ENCODE measurements around the gene PLOD3. TPM values are rescaled to one million over a fixed set of nuclear protein-coding genes. Genes with fewer than 3 reads are reported as not detected.

The PLOD3 gene
- total and polyA plus RNA-seq, 2 donors (not counting 1 experiment from before 2014, with no cell fraction given), result 40.1 to 47.5 TPM

DNA sequence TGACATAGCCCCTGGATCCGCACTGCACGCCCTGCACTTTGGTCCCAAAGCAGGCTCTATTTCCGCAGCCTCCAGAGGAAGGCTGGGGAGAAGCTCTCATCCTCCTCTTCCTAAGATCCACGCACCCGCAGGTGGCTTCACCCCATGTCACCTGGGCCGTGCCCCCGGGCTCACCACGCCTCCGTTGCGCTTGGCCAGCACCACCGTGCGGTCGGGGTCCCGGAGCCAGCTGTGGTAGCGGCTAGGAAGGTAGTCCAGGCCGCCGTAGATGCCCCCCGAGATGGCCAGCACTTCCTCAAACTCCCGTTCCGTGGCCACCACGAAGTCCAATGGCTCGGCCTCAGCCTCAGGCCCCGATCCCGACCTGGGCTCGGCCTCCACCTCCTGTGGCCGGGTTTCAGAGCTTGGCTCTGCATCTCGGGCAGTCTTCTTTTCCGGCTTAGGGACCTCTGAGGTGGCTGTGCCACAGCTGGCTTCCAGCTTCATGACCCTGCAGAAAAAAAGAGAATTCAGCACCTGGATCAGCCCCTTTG, 43.0 kb downstream of the PLOD3 start:
- intact Hi-C loops (cut with micrococcal nuclease), result no loop called here
- Mint-ChIP-seq H3K9me3 (ENCODE audit: insufficient read depth) (no peaks in the 10 kb centered on the region), H3K4me3 (peak overlapping the region; percentile 56), H3K27me3 (peaks cover 81% of the 10 kb centered on the region), H3K4me1 (peaks cover 44% of the 10 kb centered on the region), H3K27ac (no peak overlapping the region)
- Histone ChIP-seq H3K4me2 (replicated peaks; ENCODE audit: low read depth, low read length, poor library complexity, severe bottlenecking) (peak overlapping the region; percentile 56), H3K4me3 (ENCODE audit: control extremely low read depth in 1 of 5, extremely low read depth in 1 of 5, insufficient read depth in 1 of 5, low read depth in 2 of 5, low read length in 4 of 5) (no peak overlapping the region), H4K20me1 (ENCODE audit: control insufficient read depth, insufficient read depth, low read length, poor library complexity, severe bottlenecking) (no peaks in the 10 kb centered on the region), H2AFZ (ENCODE audit: insufficient read depth, low read depth, low read length, poor library complexity, severe bottlenecking) (no peak overlapping the region), H3K27me3 (replicated peaks in 1 of 4; ENCODE audit: control extremely low read depth in 1 of 4, control insufficient read depth in 3 of 4, insufficient read depth in 4 of 4, low read length in 3 of 4) (peaks cover 0 to 98% (median 75%) of the 10 kb centered on the region in 4 experiments), H3K9me3 (ENCODE audit: control extremely low read depth in 1 of 3, control insufficient read depth in 2 of 3, insufficient read depth in 1 of 3, low read length in 2 of 3) (peaks cover 0 to 46% (median 1%) of the 10 kb centered on the region in 3 donors), H3K27ac (ENCODE audit: low read length in 2 of 2) (no peak overlapping the region), H3K36me3 (replicated peaks in 1 of 2; ENCODE audit: control extremely low read depth in 1 of 2, control insufficient read depth in 1 of 2, extremely low read depth in 1 of 2, insufficient read depth in 2 of 2, low read length in 1 of 2) (no peaks in the 10 kb centered on the region), H3K4me1 (ENCODE audit: control insufficient read depth in 2 of 2, insufficient read depth in 2 of 2, low read length in 2 of 2) (peaks cover 57 to 59% of the 10 kb centered on the region in 2 donors), H3K9ac (ENCODE audit: low read length) (no peak overlapping the region), H3K79me2 (ENCODE audit: control insufficient read depth, insufficient read depth, low read length) (no peaks in the 10 kb centered on the region)
- ATAC-seq (ENCODE audit: low read depth), result no peak
- CTCF ChIA-PET, result interaction anchor here (0.7 to 3.2 kb wide), 4 partner anchors 17 to 1120 kb away, joined by 3 to 13 read pairs (median 5); partner anchors contain the start of gene UFSP1
- WGBS (ENCODE audit: insufficient coverage), result 7% methylated on average over 27 of the region's 28 CpGs
- POLR2A ChIA-PET, result interaction anchor here (0.6 to 0.9 kb wide), 3 partner anchors 12 to 72 kb away, joined by 3 to 8 read pairs (median 6); no protein-coding TSS in a partner anchor
- TF ChIP-seq EZH2 (IDR thresholded peaks at IDR 0.05; ENCODE audit: borderline replicate concordance, insufficient read depth, low read depth, low read length, poor library complexity, severe bottlenecking) (no peak), CTCF (IDR thresholded peaks at IDR 0.05) (no peak)
- DNase-seq, result no peak

GRCh38 chr7:101173752-101174244, 43.6 kb downstream of the PLOD3 start:
- peak overlapping the region; percentile 20 for H3K27ac Mint-ChIP-seq
- H3K4me1 ChIP-seq (ENCODE audit: control insufficient read depth in 2 of 2, insufficient read depth in 2 of 2, low read length in 2 of 2), result peaks cover 54 to 58% of the 10 kb centered on the region in 2 donors
- H3K27me3 ChIP-seq (replicated peaks in 1 of 4; ENCODE audit: control extremely low read depth in 1 of 4, control insufficient read depth in 3 of 4, insufficient read depth in 4 of 4, low read length in 3 of 4), result peaks cover 0 to 99% (median 79%) of the 10 kb centered on the region in 4 experiments
- H4K20me1 ChIP-seq (ENCODE audit: control insufficient read depth, insufficient read depth, low read length, poor library complexity, severe bottlenecking), result no peaks in the 10 kb centered on the region
- DNase-seq, result peak; percentile 69
- ChIA-PET POLR2A (interaction anchor here (0.6 to 0.7 kb wide), 2 partner anchors 30 to 73 kb away, joined by 3 to 8 read pairs; no protein-coding TSS in a partner anchor), CTCF (interaction anchor here (0.9 to 1.3 kb wide), 3 partner anchors 8 to 284 kb away, joined by 3 to 7 read pairs (median 3); partner anchors contain the start of genes UFSP1 and VGF)
- TF ChIP-seq CTCF (IDR thresholded peaks at IDR 0.05) (no peak), EZH2 (IDR thresholded peaks at IDR 0.05; ENCODE audit: borderline replicate concordance, insufficient read depth, low read depth, low read length, poor library complexity, severe bottlenecking) (no peak)
- peaks cover 43% of the 10 kb centered on the region for H3K4me1 Mint-ChIP-seq
- no peaks in the 10 kb centered on the region for H3K36me3 ChIP-seq (replicated peaks in 1 of 2; ENCODE audit: control extremely low read depth in 1 of 2, control insufficient read depth in 1 of 2, extremely low read depth in 1 of 2, insufficient read depth in 2 of 2, low read length in 1 of 2)
- H3K4me3 ChIP-seq (ENCODE audit: control extremely low read depth in 1 of 5, extremely low read depth in 1 of 5, insufficient read depth in 1 of 5, low read depth in 2 of 5, low read length in 4 of 5), result no peak overlapping the region
- no peak overlapping the region for H2AFZ ChIP-seq (ENCODE audit: insufficient read depth, low read depth, low read length, poor library complexity, severe bottlenecking)
- 5% methylated on average over 12 of the region's 16 CpGs for WGBS (ENCODE audit: insufficient coverage)
- H3K27me3 Mint-ChIP-seq, result peaks cover 80% of the 10 kb centered on the region
- no peak overlapping the region for H3K9ac ChIP-seq (ENCODE audit: low read length)
- H3K4me2 ChIP-seq (replicated peaks; ENCODE audit: low read depth, low read length, poor library complexity, severe bottlenecking), result peak overlapping the region; percentile 56
- H3K4me3 Mint-ChIP-seq, result peak overlapping the region; percentile 56
- H3K9me3 Mint-ChIP-seq (ENCODE audit: insufficient read depth), result no peaks in the 10 kb centered on the region
- intact Hi-C loops (cut with micrococcal nuclease), result no loop called here
- no peaks in the 10 kb centered on the region for H3K79me2 ChIP-seq (ENCODE audit: control insufficient read depth, insufficient read depth, low read length)
- peaks cover 0 to 49% (median 1%) of the 10 kb centered on the region in 3 donors for H3K9me3 ChIP-seq (ENCODE audit: control extremely low read depth in 1 of 3, control insufficient read depth in 2 of 3, insufficient read depth in 1 of 3, low read length in 2 of 3)
- peak; percentile 46 for ATAC-seq (ENCODE audit: low read depth)
- H3K27ac ChIP-seq (ENCODE audit: low read length in 2 of 2), result no peak overlapping the region

Measured in B cell (primary cell).